NT2/D1 (cell line): ENCODE results near the gene MKNK1.

Experiments
- DNase-seq: peaks from one replicate; pipeline ENCODE4 v3.0.0-alpha.2; 2011; ENCODE audit warnings: low read depth, low spot score
- H3K27me3 ChIP-seq: 2 replicates; pipeline ENCODE4 v1.6.0; 2011; ENCODE audit warnings: mild to moderate bottlenecking; ENCODE audit not compliant: insufficient read length, insufficient read depth
- H3K36me3 ChIP-seq: 2 replicates; pipeline ENCODE4 v1.6.1; 2011; ENCODE audit warnings: mild to moderate bottlenecking, low read length, mixed read lengths; ENCODE audit not compliant: insufficient read depth, insufficient read length
- H3K4me1 ChIP-seq: 2 replicates; pipeline ENCODE4 v1.5.1; 2011; ENCODE audit not compliant: insufficient read depth, insufficient read length
- H3K4me3 ChIP-seq: 2 replicates; pipeline ENCODE4 v1.5.1; 2011; ENCODE audit warnings: low read depth; ENCODE audit not compliant: insufficient read length
- H3K9ac ChIP-seq: 2 replicates; pipeline ENCODE4 v1.6.0; 2011; ENCODE audit warnings: low read depth; ENCODE audit not compliant: insufficient read length
- H3K9me3 ChIP-seq: 2 replicates; pipeline ENCODE4 v1.5.1; 2011; ENCODE audit warnings: mild to moderate bottlenecking, low read length; ENCODE audit not compliant: insufficient read depth
- SUZ12 ChIP-seq: IDR thresholded peaks from 2 replicates; pipeline ENCODE4 v1.6.1; 2011; ENCODE audit not compliant: insufficient read length, insufficient read depth; ENCODE audit errors: extremely low read depth
- YY1 ChIP-seq: IDR thresholded peaks from 2 replicates; pipeline ENCODE4 v1.6.1; 2011; ENCODE audit not compliant: insufficient read length, insufficient read depth
- ZNF274 ChIP-seq: IDR thresholded peaks from 2 replicates; pipeline ENCODE4 v1.6.1; 2011; ENCODE audit warnings: mild to moderate bottlenecking, low read depth, low read length

Gene MKNK1

GRCh38 chr1:46601257-46602007 lies 2.6 kb downstream of the MKNK1 start:
- no peak for TF ChIP-seq ZNF274
- no peak for TF ChIP-seq SUZ12
- TF ChIP-seq YY1, result no peak
- Histone ChIP-seq H3K4me1 (peaks cover 6% of the 10 kb centered on the region), H3K4me3 (no peak overlapping the region), H3K9ac (no peak overlapping the region), H3K27me3 (peaks cover 7% of the 10 kb centered on the region), H3K9me3 (no peaks in the 10 kb centered on the region), H3K36me3 (peaks cover 9% of the 10 kb centered on the region)
- DNase-seq, result no peak

DNA sequence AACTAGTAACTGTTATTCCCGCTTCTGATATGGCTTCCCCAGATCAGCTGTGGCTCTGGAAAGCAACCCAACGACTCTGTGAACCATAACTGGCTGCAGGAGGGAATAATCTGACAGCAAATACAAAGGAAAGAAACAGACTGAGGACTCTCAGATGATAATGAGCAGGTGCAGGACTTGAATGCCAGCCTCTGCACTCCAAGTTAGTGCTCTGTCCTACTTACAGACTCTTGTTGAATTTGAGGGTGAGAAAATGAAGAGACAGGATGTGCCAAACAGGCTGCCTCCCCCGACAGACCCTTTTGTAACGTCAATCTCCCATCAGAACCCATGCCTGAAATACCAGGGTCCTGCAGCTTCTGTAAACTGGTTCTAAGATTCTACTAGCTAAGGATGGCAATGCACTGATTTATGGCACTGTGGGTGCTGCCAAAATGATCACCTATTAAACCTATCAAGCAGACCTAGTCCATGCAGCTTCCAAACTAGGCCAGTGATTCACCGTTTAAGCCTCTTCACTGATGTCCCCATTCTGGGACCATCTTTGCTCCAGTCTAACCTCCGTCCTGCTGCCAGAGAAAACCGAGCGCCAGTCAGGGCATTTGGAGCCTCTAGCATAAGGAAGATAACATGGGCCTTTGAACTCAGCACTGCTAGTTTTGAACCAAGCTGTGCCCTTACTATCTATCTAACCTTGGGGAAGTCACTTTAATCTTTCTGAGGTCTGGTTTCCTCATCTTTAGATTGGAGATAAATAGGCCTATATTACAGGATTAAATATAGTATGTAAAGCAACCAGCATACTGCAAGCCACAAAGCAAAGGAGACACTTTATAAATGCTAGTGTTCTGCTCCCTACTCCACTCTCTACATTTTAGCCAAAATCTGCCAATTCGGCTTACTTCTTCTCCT lies 4.8 kb downstream of the MKNK1 start:
- no peak overlapping the region for H3K4me3 ChIP-seq
- no peak for TF ChIP-seq SUZ12
- no peak for TF ChIP-seq ZNF274
- no peak for TF ChIP-seq YY1
- H3K27me3 ChIP-seq, result no peaks in the 10 kb centered on the region
- H3K9me3 ChIP-seq, result no peaks in the 10 kb centered on the region
- peaks cover 6% of the 10 kb centered on the region for H3K4me1 ChIP-seq
- peaks cover 9% of the 10 kb centered on the region for H3K36me3 ChIP-seq
- no peak for DNase-seq
- H3K9ac ChIP-seq, result no peak overlapping the region

DNA sequence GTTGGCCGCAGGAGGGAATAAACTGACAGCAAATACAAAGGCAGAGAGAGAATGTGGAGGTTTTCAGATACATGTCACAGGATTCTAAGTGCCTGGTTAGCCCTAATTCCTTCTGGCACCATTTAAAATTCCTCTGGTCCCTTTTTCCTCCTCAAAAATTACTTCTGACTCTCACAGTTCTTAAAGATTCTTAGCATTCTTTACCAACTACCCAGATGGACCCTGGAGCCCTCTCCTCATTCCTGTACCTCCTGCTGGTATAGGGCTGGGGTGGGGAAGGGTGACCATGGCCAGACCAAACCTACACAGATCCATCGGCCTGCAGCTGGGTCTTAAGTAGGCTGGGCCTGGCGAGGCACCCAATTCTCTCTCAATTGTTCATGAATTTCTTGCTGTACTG lies 7.2 kb downstream of the MKNK1 start:
- Histone ChIP-seq H3K4me1 (no peaks in the 10 kb centered on the region), H3K36me3 (peaks cover 29% of the 10 kb centered on the region), H3K27me3 (no peaks in the 10 kb centered on the region), H3K9me3 (no peaks in the 10 kb centered on the region), H3K9ac (no peak overlapping the region), H3K4me3 (no peak overlapping the region)
- no peak for DNase-seq
- TF ChIP-seq YY1, result no peak
- no peak for TF ChIP-seq SUZ12
- no peak for TF ChIP-seq ZNF274

- H3K9me3 ChIP-seq, result no peaks in the 10 kb centered on the region
- no peaks in the 10 kb centered on the region for H3K4me1 ChIP-seq
- no peak overlapping the region for H3K9ac ChIP-seq
- no peak overlapping the region for H3K4me3 ChIP-seq
- no peak for DNase-seq
- H3K36me3 ChIP-seq, result peaks cover 31% of the 10 kb centered on the region
- no peak for TF ChIP-seq ZNF274
- TF ChIP-seq SUZ12, result no peak
- no peak for TF ChIP-seq YY1
- H3K27me3 ChIP-seq, result no peaks in the 10 kb centered on the region
These were observed 8.0 kb downstream of the MKNK1 start for GRCh38 chr1:46596036-46596435.

DNA sequence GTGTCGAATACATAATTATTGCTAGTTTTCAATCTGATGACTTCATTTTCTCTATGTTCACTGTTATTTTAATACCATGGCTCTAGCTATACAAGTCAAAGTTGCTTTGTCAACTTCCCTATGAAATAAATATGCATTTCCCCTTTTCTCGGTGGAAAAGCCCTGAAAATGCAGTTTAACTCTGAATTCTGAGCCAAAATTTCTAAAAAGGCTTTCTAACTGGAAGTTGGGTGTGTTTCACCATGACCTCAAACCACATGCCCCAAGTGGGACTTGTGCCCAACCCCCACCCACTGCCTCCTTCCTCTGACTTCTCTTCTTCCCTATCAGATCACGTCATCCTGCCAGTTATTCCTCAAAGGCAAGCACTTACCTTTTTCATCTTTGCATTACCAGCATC lies 8.9 kb downstream of the MKNK1 start:
- DNase-seq, result no peak

GRCh38 chr1:46594063-46594462 lies 10.0 kb downstream of the MKNK1 start:
- Histone ChIP-seq H3K9me3 (peaks cover 9% of the 10 kb centered on the region; the same call in 1 of the 2 replicates), H3K27me3 (no peaks in the 10 kb centered on the region), H3K4me3 (no peak overlapping the region), H3K36me3 (peaks cover 51% of the 10 kb centered on the region), H3K4me1 (no peaks in the 10 kb centered on the region), H3K9ac (no peak overlapping the region)
- DNase-seq, result no peak
- TF ChIP-seq SUZ12, result no peak
- TF ChIP-seq YY1, result no peak
- no peak for TF ChIP-seq ZNF274

More for the DNA sequence above, 8.9 kb downstream of the MKNK1 start:
- no peak for TF ChIP-seq SUZ12
- Histone ChIP-seq H3K27me3 (no peaks in the 10 kb centered on the region), H3K9me3 (no peaks in the 10 kb centered on the region), H3K4me1 (no peaks in the 10 kb centered on the region), H3K9ac (no peak overlapping the region), H3K4me3 (no peak overlapping the region), H3K36me3 (peaks cover 40% of the 10 kb centered on the region)

- Histone ChIP-seq H3K36me3 (peaks cover 52% of the 10 kb centered on the region), H3K9me3 (peaks cover 12% of the 10 kb centered on the region; the same call in 1 of the 2 replicates), H3K9ac (no peak overlapping the region), H3K4me3 (no peak overlapping the region), H3K4me1 (no peaks in the 10 kb centered on the region), H3K27me3 (no peaks in the 10 kb centered on the region)
- no peak for DNase-seq
- no peak for TF ChIP-seq ZNF274
- TF ChIP-seq SUZ12, result no peak
- no peak for TF ChIP-seq YY1
These were observed 11.2 kb downstream of the MKNK1 start for GRCh38 chr1:46592823-46593222.
